HG03066 (cell line): ENCODE data around the gene OCEL1.
A peak's percentile ranks its signal among the peaks of the same experiment; 100 is the strongest.

Source experiments
- ATAC-seq: cut with Tn5 transposase; IDR thresholded peaks from one replicate; pipeline ENCODE4 v1.9.1; 2021; ENCODE audit warnings: low read depth; ENCODE audit not compliant: unreplicated experiment

Gene OCEL1

DNA sequence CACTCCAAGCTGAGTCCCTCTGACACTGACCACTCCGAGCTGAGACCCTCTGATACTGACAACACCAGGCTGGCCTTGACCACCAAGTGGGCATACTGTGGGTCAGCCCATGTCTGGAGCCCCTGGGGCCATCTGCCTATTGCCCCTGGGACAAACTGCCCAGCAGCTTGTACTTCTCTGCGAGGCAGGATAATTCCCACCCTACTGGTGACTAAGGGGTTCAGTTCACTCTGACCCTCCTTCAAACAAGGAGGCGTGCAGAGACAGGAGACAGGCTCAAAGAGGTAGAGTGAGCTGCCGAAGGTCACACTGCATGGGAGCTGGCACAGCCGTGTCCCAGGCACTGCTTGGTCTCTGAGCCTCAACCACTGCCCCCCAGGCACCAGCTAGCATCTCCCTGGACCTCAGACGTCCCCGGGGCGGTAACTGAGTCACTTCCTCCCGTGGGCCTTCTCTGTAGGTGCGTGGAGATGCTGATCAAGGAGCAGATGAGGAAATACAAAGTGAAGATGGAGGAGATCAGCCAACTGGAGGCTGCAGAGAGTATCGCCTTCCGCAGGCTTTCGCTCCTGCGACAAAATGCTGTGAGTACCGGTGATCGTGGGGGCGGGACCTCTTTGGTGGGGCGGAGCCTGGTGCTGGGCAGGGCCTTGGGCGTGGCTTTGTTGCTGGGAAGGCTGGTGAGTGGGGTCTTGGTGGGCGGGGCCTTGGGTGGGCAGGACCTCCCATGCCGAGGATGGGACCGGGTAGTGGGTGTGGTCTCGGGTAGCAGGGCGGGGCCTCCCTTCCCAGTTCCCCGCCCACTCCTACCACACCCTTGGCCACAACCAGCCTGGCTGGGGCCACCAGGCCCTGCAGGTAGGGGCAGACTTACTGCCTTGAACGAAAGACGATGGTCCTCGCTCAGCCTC lies 16.6 kb upstream of the OCEL1 start:
- ATAC-seq, result no peak

DNA sequence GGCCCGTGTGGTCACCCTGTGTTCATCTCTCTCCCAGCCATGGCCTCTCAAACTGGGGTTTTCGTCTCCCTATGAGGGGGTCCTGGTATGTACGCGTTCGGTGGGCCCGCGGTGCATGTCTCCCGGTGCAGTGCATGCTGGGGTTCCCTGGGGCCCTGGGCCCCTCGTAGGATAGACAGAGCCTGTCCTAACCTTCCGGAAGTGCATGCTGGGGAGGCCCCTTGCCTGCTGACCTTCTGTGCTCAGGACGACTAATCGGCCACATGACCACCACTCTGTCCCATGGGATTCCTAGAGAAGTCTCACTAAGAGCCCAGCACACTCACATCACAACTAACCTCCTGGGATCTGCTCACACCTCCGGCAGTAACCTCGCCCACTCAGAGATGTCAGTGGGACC lies 15.7 kb upstream of the OCEL1 start:
- no peak for ATAC-seq

DNA sequence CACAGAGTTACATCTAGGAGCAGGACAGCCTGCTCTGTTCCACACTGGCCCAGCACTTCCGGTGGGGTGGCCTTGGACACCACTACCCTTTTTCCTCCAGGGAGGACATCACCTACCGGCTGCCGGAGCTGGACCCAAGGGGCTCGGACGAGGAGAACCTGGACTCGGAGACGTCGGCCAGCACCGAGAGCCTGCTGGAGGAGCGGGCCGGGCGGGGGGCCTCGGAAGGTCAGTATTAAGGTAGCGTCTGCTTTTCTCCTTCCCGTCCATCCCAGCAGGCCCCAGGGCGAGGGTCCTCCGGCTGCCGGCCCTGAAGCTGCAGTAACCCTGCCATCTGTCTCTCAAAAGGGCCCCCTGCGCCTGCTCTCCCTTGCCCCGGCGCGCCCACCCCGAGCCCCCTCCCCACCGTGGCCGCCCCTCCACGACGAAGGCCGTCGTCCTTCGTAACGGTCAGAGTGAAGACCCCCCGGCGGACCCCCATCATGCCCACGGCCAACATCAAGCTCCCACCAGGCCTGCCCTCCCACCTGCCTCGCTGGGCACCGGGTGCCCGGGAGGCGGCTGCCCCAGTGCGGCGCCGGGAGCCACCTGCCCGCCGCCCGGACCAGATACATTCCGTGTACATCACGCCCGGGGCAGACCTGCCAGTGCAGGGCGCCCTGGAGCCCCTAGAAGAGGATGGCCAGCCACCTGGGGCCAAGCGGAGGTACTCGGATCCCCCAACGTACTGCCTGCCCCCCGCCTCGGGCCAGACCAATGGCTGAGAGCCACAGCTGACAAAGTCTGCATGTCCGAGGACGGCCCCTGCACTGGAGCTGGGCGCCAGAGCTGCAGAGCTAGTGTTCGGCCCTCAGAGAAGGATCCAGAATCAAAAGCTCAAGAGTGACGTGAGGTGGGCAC lies 14.2 kb upstream of the OCEL1 start:
- no peak for ATAC-seq

DNA sequence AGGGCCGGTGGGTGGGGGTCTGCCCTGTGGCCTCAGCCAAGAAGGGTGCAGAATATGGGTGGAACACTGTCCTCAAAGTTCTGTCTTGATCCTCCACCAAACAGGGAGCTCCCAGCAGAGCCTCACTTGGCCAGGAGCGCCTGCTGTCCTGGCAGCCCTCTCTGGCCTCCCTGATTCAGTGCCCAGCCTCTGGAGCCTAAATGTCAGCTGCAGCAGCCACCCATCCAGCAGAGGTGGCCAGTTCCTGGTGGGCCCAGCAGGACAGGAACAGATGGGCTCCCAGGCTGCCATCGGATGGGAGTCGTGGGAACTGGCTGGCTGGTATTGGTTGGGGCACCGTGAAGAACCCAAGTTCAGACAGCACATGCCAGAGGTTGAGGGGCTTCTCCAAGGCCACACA lies 12.7 kb upstream of the OCEL1 start:
- ATAC-seq, result no peak

DNA sequence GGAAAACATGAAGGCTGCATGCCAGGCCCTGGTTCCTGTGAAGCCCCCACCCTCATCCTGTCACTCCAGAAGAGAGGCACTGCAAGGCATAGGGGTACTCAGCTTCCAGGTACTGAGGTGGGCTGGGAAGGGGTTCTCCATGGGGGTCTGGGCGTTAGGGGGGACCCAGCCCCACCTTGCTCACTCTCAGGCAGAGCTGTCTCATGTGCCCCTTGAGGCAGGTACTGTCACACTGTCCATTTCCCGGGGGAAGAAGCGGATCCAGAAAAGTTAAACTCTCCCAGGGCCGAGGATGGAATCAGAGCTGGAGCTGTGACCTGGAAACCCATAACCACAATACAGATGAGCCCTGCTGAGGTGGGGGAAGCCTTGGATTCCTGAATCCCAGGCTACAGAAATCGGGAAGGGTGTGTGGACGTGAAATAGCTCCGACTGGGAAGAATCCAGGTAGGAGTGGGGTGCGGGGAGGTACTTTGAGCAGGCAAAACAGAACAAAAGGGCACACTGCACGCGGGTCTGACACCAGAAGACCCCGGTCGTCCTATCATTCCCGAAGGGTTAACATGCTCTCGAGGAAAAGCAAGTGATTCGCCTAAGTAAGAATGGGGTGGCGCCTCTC lies 11.4 kb upstream of the OCEL1 start:
- ATAC-seq, result no peak

DNA sequence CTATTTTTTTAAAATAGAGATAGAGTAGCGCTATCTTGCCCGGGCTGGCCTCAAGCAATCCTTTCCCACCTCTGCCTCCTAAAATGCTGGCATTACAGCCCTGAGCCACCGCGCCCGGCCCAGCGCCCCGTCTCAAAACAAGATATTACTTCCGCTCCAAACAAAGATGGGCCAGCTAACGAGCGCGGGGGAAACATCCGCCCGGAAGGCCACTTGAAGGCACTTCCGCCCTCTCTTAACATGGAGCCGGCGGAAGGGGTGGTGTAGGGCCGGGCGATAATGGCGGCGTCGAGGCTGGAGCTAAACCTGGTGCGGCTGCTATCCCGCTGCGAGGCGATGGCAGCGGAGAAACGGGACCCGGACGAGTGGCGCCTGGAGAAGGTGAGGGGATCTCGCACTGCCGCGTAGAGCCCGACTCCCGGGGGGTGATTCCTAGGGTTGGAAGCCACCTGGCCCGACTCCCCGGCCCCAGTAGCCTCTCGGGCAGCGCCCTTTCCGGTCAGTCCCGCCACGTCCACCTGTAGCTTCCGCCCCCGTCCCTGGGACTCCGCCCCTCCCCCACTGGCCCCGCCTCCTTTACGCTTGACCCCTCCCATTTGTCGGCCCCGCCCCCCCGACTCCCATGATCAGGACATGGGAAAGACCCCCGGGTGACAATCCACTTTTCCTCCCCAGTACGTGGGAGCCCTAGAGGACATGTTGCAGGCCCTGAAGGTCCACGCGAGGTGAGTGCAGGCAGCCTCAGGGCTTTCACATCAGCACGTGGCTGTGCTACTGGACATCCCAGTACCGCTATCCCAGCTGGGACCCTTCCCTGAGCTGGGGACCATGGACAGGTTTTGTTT lies 10.7 kb upstream of the OCEL1 start, which contains the start of gene USE1:
Gene USE1, plus strand, starts transcription at position 231 of the 845 bp plus-strand sequence. Its CDS starts 49 bp downstream, at position 280.
- ATAC-seq, result peak; percentile 80

DNA sequence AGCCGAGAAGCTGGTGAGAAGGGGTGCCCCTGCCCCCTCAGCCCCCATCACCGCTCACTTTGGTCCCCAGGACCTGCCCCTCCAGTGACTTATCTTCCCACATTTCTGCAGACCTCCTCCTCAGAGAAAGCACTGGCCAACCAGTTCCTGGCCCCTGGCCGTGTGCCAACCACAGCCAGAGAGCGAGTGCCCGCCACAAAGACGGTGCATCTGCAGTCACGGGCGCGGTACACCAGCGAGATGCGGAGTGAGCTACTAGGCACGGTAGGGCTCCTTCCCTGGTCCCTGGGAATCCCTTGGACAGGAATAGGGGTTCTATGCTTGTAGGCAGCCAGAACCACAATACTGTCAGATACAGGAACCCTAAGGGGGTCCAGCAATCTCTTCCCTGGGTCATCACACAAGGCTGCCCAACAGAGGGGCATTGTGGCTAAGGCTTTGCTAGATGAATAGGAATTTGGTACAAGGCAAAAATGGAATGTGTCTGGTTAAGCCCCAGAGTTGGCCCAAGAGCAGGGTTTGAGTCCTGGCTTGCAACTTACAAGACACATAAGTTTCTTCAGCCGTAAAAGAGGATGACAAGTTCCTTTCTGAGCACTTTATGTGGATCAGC lies 9.9 kb upstream of the OCEL1 start:
- ATAC-seq, result no peak

DNA sequence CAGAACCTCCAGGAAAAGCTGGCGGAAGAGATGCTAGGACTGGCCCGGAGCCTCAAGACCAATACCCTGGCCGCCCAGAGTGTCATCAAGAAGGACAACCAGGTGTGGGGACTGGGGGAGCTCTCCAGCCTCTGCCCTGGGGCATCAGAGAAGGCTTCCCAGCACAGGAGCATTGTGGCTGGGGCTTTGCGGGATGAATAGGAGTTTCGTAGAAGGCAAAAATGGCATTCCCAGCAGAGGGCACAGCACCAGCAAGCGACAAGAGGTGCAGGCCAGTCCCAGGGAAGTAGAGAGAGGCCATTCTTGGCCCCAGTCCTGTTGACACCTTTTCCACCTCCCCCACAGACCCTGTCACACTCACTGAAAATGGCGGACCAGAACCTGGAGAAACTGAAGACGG lies 6.7 kb upstream of the OCEL1 start:
- no peak for ATAC-seq

DNA sequence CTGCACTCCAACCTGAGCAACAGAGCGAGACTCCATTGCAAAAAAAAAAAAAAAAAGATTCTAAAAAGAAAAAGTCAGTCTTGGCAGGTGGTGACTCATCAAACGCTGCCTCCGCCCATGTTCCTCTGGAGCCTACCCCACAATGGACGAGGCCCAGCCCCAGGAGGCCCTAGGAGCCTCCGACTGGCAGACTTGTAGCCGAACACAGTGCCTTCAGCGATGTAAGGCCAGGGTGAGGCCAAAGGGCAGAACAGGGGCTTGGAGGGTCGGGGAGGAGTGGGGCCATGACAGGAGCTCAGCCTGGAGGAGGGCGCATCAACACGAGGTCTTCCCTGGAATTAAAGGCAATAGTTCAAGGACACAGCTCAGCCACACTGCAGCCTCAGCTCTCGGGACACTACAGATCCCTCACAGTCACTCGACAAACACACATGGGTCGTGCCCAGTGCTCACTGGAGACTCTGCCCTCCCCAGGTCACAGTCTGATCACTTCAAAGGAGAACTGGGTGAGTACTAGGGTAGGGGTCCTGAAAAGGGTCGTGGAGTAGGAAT lies 5.7 kb upstream of the OCEL1 start:
- ATAC-seq, result no peak

DNA sequence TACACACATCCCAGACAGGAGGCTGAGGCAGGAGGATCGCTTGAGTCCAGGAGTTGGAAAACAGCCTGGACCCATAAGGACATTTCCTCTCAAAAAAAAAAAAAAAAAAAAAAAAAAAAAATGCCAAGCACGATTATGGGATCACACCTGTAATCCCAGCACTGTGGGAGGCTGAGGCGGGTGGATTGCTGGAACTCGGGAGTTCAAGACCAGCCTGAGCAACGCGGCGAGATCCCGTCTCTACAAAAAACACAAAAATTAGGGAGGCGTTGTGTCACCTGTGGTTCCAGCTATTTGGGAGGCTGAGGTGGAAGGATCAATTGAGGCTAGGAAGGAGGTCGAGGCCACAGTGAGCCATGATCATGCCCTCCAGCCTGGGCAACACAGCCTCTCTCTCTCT lies 973 bp upstream of the OCEL1 start:
- ATAC-seq, result no peak

DNA sequence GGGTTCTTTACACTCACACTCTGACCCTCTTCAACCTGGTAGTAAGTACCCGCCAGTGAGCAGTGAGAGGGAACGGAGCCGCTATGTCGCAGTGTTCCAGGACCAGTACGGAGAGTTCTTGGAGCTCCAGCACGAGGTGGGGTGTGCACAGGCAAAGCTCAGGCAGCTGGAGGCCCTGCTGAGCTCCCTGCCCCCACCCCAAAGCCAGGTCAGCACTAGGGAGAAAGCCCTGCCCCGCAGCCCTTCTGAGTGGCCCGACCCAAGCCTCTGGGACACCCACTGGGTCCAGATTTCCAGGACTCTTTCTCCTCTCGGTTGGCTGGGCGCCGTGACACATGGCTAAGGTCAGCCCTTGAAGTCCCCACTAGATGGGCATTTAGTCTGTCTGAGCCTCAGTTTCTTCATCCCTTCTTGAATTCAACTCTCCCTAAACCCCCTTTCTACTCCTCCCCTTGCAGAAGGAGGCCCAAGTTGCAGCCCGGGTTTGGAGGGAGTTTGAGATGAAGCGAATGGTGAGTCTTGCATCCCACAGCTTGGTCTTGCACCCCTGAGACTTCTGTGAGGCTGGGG lies 1.9 kb downstream of the OCEL1 start:
- ATAC-seq, result no peak

DNA sequence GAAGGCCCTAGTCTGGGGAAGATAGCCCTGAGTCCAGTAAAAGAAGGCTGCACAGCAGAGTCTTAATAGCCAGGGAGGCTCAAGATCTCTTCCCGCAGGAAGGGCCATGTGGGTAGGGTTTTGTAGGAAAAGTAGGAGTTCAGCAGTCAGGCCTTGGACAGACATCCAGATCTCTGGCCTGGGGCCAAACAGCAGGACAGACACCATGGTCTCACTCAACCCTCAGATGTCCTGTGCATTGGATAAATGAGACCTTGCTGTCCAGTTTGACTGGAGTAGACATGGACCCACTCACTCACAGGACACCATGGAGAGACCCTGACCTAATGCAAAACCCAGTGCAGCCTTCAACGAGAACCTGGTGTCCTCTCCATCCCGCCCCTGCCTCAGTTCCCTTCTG lies 3.9 kb downstream of the OCEL1 start:
- ATAC-seq, result no peak

DNA sequence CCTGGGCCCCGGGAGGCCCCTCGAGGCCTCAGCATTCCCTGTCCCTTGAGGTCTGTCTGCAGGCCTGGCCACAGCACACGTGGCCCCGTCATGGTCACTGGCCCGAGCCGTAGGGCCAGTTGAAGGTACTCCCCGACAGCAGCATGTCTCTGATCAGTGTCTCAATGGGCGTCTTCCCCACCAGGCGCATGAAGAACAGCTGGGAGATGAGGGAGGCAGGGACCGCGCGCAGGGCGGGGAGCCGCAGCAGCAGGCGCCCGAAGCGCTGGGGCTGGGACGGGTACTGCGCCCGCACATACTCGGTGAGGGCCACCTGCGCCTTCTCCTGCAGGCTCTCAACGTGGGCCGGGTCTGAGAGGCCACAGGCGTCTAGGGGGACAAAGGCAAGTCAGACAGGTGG lies 6.2 kb downstream of the OCEL1 start:
- ATAC-seq, result no peak

DNA sequence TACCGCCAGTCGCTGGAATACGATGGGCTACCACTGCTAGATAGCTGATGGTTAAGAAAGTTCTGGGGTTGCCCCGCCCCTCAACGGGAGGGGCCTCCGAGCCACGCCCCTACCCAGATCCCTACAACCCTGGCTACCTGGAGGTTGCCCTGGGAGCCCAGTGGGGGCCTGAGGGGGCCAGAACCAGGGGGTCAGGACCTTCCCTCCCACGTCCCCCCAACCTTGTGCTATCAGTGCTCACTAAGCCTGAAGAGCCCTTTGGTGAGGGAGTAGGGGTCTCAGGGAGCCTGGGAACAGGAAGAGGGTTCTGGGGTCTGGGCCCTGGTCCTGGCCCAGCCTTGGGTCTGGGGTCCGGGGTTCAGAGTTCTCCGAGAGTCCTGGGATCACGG lies 8.9 kb downstream of the OCEL1 start:
- ATAC-seq, result no peak

DNA sequence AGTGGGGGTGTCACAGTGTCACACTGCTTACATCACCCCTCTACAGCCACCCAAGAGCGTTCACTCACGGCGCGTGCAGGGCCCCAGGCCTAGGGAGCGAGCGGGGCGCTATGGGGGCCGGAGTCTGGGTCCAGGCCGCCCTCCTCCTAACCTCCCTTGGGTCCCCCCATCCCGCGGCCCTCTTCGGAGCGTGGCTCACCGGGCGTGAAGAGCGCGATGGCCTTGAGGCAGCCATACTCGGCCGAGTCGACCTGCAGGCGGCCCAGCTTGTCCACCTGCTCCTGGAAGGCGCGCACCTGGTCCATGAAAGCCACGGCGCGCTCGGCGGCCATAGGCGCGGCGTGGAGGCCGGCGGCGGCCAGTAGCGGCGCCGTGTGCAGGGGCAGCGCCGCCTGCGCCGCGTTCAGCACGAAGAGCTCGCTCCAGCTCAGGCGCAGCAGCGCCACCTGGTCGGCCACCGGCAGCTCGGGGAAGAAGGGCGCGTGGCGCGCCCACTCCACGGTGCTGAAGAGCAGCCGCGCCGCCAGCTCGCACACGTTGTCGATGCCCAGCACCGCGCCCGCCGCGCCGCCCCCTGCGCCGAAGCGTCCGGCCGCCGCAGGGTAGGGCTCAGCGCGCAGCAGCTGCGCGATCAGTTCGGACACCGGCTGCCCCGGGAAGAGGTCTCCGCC lies 9.4 kb downstream of the OCEL1 start:
- ATAC-seq, result no peak

DNA sequence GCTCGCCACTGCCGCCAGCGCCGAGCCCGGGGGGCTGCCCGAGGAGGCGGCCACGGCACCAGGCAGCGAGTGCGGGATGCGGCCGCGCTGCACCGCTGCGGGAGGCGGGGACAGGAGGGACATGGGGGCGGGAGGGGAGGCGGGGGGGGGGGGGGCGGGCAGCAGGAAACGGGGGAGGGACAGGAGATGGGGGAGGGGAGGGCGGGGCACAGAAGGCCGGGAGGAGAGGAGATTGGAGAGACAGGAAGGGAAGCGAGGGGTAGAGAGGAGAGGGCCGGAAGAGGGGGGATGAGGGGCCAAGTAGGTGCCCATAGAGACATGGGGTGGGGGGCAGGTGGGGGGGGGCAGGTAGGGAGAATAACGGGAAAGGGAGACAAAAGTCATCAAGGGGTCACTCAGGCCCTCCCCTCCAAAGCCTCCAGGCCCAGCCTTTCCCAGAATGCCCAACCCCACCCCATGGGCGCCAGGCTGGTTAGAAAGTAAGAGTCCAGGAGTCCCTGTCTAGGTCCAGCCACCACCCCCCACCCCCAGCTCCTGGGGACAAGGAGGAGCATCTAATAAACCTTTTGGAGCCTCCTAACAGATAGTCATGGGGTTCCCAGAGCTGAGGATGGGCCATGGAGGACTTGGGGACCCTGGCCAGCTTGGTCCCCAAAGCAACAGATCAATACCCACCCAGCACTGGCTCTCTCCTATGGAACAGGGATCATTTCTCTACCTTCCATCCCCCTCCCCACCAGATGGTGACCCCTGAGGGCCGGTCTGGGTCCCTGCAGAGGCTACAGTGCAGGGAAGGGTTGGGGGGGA lies 10.1 kb downstream of the OCEL1 start:
- no peak for ATAC-seq

DNA sequence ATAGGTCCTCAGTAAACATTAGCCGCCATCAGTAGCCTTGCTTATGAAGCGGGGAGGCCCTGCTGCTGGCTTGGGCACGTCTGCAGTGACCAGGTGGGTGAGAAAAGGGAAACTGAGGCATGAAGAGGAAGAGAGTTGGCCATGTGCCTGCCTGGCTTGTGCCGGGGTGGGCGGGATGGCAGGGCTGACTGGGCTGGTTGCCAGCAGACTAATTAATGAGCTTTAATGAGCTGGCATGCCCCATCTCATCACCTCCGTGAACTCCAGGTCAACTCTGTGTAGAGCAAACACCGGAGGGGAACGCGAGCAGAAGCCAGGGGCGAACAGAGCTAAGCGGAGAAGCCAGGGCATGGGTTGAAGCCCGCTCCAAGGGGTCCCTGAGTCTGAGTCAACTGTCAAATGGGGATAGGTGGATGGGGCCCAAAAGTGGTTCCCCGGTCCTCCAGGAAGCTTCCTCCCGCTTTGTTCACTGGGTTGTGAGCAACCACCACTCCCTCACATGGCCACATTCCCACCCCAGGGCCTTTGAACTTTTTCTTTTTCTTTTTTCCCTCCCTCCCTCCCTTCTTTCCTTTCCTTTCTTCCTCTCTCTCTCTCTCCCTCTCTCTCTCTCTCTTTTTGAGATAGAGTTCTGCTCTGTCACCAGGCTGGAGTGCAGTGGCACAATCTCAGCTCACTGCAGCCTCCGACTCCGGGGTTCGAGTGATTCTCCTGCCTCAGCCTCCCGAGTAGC lies 11.0 kb downstream of the OCEL1 start:
- ATAC-seq, result no peak
